ENCODE data around the gene LYRM4. TPM values are rescaled to one million over a fixed set of nuclear protein-coding genes. Genes with fewer than 3 reads are reported as not detected.
A peak's percentile ranks its signal among the peaks of the same experiment; 100 is the strongest.

The LYRM4 gene
- total and polyA plus RNA-seq, 2 experiments from 2014 or later, result 51.0 to 62.0 TPM

DNA sequence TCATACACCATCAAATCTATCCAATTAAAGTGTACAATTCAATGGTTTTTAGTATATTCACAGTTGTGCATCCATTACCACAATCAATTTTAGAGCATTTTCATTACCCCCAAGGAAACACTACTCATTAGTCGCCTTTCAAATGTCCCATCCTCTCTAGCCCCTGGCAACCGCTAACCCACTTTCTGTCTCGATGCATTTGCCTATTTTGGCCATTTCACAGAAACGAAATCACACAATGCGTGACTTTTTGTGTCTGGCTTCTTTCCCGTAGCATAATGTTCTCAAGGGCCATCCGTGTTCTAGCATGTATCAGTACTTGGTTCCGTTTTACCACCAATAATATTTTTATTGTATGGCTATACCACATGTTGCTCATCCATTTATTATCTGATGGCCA, 123.9 kb downstream of the LYRM4 start:
- H3K27me3 Mint-ChIP-seq (ENCODE audit: insufficient read depth, low read depth, poor library complexity), result peaks cover 5% of the 10 kb centered on the region
- TF ChIP-seq EZH2 (IDR thresholded peaks at IDR 0.05; ENCODE audit: low read depth, unreplicated experiment) (no peak), EZH2phosphoT487 (IDR thresholded peaks at IDR 0.05; ENCODE audit: unreplicated experiment) (no peak), CREB1 (CRISPR knock-in tag; IDR thresholded peaks at IDR 0.05; ENCODE audit: low read depth) (no peak)
- TF ChIP-seq, protein P1, sequence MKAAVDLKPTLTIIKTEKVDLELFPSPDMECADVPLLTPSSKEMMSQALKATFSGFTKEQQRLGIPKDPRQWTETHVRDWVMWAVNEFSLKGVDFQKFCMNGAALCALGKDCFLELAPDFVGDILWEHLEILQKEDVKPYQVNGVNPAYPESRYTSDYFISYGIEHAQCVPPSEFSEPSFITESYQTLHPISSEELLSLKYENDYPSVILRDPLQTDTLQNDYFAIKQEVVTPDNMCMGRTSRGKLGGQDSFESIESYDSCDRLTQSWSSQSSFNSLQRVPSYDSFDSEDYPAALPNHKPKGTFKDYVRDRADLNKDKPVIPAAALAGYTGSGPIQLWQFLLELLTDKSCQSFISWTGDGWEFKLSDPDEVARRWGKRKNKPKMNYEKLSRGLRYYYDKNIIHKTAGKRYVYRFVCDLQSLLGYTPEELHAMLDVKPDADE (IDR thresholded peaks at IDR 0.05), result no peak
- H3K36me3 Mint-ChIP-seq (ENCODE audit: low read depth), result no peaks in the 10 kb centered on the region
- no peaks in the 10 kb centered on the region for H3K9me2 ChIP-seq (ENCODE audit: insufficient read depth)
- no peaks in the 10 kb centered on the region for H3K36me3 ChIP-seq (ENCODE audit: insufficient read depth)
- no peak overlapping the region for H3K4me3 Mint-ChIP-seq
- no peak overlapping the region for H2AFZ ChIP-seq
- ATAC-seq, result no peak
- peaks cover 34% of the 10 kb centered on the region for H3K4me1 ChIP-seq (ENCODE audit: insufficient read depth)
- no peak overlapping the region for H3K27ac Mint-ChIP-seq
- H3K4me3 ChIP-seq, result no peak overlapping the region
- H4K20me1 ChIP-seq (replicated peaks; ENCODE audit: insufficient read depth), result peaks cover 12% of the 10 kb centered on the region; the same call in 1 of the 2 replicates
- no peak overlapping the region for H3K27ac ChIP-seq (ENCODE audit: low read depth)
- H3F3A ChIP-seq (replicated peaks; ENCODE audit: low read depth), result peaks cover 7% of the 10 kb centered on the region
- H3K27me3 ChIP-seq (ENCODE audit: insufficient read depth), result no peaks in the 10 kb centered on the region
- H3K79me2 ChIP-seq (replicated peaks; ENCODE audit: insufficient read depth), result no peaks in the 10 kb centered on the region
- peaks cover 40% of the 10 kb centered on the region for H3K4me1 Mint-ChIP-seq
- no peak for DNase-seq (ENCODE audit: low spot score)
- no peaks in the 10 kb centered on the region for H3K9me3 Mint-ChIP-seq
- H3K4me2 ChIP-seq, result no peak overlapping the region

DNA sequence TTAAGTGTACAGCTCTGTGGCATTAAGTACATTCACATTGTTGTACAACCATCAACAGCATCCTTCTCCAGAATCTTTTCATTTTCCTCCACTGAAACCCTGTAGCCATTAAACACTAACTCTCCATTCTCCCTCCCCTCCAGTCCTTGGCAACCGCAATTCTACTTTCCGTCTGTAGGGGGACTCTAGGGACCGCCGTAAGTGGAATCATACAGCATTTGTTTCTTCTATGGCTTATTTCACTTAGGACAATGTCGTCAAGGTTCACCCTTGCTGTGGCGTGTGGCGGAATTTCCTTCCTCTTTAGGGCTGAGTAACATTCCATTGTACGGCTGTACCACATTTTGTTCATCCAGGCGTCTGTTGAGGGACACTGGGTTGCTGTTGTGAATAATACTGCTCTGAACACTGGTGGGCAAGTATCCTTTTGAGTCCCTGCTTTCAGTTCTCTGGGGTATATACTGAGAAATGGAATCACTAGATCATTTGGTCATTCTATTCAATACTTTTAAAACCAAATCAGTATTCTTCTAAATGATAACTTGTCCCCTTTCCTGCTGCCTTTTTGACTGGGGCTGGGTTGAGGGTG, 124.9 kb downstream of the LYRM4 start:
- no peaks in the 10 kb centered on the region for H3K9me2 ChIP-seq (ENCODE audit: insufficient read depth)
- no peak overlapping the region for H3K4me3 Mint-ChIP-seq
- DNase-seq (ENCODE audit: low spot score) (peak; percentile 86), ATAC-seq (peak; percentile 65)
- peaks cover 12% of the 10 kb centered on the region; the same call in 1 of the 2 replicates for H4K20me1 ChIP-seq (replicated peaks; ENCODE audit: insufficient read depth)
- no peaks in the 10 kb centered on the region for H3K36me3 ChIP-seq (ENCODE audit: insufficient read depth)
- peaks cover 7% of the 10 kb centered on the region for H3F3A ChIP-seq (replicated peaks; ENCODE audit: low read depth)
- TF ChIP-seq, protein P2, sequence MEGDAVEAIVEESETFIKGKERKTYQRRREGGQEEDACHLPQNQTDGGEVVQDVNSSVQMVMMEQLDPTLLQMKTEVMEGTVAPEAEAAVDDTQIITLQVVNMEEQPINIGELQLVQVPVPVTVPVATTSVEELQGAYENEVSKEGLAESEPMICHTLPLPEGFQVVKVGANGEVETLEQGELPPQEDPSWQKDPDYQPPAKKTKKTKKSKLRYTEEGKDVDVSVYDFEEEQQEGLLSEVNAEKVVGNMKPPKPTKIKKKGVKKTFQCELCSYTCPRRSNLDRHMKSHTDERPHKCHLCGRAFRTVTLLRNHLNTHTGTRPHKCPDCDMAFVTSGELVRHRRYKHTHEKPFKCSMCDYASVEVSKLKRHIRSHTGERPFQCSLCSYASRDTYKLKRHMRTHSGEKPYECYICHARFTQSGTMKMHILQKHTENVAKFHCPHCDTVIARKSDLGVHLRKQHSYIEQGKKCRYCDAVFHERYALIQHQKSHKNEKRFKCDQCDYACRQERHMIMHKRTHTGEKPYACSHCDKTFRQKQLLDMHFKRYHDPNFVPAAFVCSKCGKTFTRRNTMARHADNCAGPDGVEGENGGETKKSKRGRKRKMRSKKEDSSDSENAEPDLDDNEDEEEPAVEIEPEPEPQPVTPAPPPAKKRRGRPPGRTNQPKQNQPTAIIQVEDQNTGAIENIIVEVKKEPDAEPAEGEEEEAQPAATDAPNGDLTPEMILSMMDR (conservative IDR thresholded peaks at IDR 0.05; ENCODE audit: low read depth in 2 of 2), result peak; percentile 74 to 85
- TF ChIP-seq NANOG (IDR thresholded peaks at IDR 0.05; ENCODE audit: borderline replicate concordance) (no peak), ZNF331 (CRISPR knock-in tag; IDR thresholded peaks at IDR 0.05; ENCODE audit: low read depth) (no peak), CREB1 (CRISPR knock-in tag; IDR thresholded peaks at IDR 0.05; ENCODE audit: low read depth) (no peak), EZH2phosphoT487 (IDR thresholded peaks at IDR 0.05; ENCODE audit: unreplicated experiment) (no peak), JUNB (IDR thresholded peaks at IDR 0.05; ENCODE audit: unreplicated experiment) (no peak), STAT1 (IDR thresholded peaks at IDR 0.05; ENCODE audit: unreplicated experiment) (no peak)
- TF ChIP-seq, protein P3, sequence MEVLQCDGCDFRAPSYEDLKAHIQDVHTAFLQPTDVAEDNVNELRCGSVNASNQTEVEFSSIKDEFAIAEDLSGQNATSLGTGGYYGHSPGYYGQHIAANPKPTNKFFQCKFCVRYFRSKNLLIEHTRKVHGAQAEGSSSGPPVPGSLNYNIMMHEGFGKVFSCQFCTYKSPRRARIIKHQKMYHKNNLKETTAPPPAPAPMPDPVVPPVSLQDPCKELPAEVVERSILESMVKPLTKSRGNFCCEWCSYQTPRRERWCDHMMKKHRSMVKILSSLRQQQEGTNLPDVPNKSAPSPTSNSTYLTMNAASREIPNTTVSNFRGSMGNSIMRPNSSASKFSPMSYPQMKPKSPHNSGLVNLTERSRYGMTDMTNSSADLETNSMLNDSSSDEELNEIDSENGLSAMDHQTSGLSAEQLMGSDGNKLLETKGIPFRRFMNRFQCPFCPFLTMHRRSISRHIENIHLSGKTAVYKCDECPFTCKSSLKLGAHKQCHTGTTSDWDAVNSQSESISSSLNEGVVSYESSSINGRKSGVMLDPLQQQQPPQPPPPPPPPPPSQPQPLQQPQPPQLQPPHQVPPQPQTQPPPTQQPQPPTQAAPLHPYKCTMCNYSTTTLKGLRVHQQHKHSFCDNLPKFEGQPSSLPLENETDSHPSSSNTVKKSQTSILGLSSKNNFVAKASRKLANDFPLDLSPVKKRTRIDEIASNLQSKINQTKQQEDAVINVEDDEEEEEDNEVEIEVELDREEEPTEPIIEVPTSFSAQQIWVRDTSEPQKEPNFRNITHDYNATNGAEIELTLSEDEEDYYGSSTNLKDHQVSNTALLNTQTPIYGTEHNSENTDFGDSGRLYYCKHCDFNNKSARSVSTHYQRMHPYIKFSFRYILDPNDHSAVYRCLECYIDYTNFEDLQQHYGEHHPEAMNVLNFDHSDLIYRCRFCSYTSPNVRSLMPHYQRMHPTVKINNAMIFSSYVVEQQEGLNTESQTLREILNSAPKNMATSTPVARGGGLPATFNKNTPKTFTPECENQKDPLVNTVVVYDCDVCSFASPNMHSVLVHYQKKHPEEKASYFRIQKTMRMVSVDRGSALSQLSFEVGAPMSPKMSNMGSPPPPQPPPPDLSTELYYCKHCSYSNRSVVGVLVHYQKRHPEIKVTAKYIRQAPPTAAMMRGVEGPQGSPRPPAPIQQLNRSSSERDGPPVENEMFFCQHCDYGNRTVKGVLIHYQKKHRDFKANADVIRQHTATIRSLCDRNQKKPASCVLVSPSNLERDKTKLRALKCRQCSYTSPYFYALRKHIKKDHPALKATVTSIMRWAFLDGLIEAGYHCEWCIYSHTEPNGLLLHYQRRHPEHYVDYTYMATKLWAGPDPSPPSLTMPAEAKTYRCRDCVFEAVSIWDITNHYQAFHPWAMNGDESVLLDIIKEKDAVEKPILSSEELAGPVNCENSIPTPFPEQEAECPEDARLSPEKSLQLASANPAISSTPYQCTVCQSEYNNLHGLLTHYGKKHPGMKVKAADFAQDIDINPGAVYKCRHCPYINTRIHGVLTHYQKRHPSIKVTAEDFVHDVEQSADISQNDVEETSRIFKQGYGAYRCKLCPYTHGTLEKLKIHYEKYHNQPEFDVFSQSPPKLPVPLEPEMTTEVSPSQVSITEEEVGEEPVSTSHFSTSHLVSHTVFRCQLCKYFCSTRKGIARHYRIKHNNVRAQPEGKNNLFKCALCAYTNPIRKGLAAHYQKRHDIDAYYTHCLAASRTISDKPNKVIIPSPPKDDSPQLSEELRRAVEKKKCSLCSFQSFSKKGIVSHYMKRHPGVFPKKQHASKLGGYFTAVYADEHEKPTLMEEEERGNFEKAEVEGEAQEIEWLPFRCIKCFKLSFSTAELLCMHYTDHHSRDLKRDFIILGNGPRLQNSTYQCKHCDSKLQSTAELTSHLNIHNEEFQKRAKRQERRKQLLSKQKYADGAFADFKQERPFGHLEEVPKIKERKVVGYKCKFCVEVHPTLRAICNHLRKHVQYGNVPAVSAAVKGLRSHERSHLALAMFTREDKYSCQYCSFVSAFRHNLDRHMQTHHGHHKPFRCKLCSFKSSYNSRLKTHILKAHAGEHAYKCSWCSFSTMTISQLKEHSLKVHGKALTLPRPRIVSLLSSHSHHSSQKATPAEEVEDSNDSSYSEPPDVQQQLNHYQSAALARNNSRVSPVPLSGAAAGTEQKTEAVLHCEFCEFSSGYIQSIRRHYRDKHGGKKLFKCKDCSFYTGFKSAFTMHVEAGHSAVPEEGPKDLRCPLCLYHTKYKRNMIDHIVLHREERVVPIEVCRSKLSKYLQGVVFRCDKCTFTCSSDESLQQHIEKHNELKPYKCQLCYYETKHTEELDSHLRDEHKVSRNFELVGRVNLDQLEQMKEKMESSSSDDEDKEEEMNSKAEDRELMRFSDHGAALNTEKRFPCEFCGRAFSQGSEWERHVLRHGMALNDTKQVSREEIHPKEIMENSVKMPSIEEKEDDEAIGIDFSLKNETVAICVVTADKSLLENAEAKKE (CRISPR knock-in tag; IDR thresholded peaks at IDR 0.05), result no peak
- TF ChIP-seq, protein P1 (IDR thresholded peaks at IDR 0.05), result no peak
- H3K36me3 Mint-ChIP-seq (ENCODE audit: low read depth), result no peaks in the 10 kb centered on the region
- no peaks in the 10 kb centered on the region for H3K27me3 ChIP-seq (ENCODE audit: insufficient read depth)
- peaks cover 5% of the 10 kb centered on the region for H3K27me3 Mint-ChIP-seq (ENCODE audit: insufficient read depth, low read depth, poor library complexity)
- no peak overlapping the region for H3K4me2 ChIP-seq
- H3K4me1 ChIP-seq (ENCODE audit: insufficient read depth), result peaks cover 44% of the 10 kb centered on the region
- no peaks in the 10 kb centered on the region for H3K9me3 Mint-ChIP-seq
- H3K4me1 Mint-ChIP-seq, result peaks cover 50% of the 10 kb centered on the region
- H3K27ac Mint-ChIP-seq, result no peak overlapping the region
- H3K79me2 ChIP-seq (replicated peaks; ENCODE audit: insufficient read depth), result no peaks in the 10 kb centered on the region
- no peak overlapping the region for H2AFZ ChIP-seq
- no peak overlapping the region for H3K4me3 ChIP-seq
- no peak overlapping the region for H3K27ac ChIP-seq (ENCODE audit: low read depth)
